ENCODE data around the gene GPI. TPM values are rescaled to one million over a fixed set of nuclear protein-coding genes. Genes with fewer than 3 reads are reported as not detected.
"Not testable (repeated sequence)": the region's sequence is repeated elsewhere in the genome, so short reads cannot be mapped to it uniquely, and the experiment has no call there.

Gene GPI
- total RNA-seq, 1 donor from 2014 or later, result 426 TPM

DNA sequence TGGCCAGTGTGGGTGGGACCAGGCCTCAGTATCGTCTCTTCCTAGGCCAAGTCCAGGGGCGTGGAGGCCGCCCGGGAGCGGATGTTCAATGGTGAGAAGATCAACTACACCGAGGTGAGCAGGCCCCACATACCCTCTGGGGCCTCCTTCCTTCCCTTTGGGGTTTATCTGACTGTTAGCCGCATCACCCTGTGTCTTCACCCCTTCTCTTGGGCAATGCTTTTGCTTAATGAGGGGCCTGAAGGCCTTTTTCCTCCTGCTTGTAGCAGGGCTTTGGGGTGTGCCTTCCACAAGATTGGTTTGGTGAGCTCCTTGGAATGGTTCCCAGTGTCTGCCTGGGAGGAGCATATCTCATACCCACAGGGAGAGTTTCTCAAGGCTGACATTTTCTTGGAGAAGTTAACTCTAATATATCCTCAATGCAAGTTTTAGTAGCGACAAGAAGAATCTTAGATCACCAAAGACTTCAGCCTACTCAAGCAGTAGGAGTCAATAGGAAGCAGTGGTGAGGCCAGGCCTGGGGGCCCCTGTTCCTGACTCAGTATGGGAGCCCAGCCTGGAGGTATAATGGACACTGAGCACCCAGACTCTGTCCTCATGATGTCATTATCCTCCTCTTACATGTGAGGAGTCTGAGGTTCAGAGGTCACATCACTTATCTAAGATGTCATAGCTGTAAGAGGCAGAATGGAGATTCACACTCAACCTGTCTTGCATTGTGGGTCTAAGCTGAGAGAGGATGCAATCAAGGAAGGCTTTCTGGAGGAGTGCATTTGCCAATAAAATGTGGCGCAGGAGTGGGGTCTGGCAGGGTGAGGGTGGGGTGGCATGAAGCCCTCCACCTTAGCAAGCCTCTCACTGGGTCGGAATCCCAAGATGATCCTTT is 2.0 kb downstream of the GPI start:
- DNase-seq (ENCODE audit: low spot score), result no peak

DNA sequence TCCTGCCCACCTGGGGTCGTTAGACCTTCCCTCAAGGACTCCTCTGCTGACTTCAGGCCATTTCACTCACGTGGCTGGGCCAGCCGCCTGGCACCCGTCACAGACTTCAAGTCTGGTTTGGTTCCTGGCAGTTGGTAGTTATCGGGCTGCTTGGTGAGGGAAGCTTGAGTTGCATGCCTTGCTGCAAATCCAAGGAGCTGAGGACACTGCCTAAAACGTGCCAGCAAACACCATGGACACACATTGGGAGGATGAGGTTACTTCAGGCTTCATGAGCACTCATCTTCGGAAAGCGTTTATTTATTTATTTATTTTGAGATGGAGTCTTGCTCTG is 2.6 kb downstream of the GPI start:
- no peak for DNase-seq (ENCODE audit: low spot score)

DNA sequence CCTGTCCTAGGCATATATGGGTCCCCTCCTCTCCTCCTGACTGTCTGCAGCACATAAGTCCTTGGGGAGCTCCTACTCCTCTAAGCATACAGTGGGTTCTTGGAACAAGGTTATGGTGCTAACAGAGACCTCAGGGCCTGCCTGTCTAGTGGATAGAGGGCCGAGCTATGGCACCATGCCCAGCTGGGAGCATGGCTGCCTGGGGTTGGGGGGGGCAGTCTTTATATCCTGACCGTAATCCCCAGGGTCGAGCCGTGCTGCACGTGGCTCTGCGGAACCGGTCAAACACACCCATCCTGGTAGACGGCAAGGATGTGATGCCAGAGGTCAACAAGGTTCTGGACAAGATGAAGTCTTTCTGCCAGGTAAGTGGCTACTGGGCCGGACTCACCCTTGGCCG is 3.3 kb downstream of the GPI start:
- DNase-seq (ENCODE audit: low spot score), result no peak

DNA sequence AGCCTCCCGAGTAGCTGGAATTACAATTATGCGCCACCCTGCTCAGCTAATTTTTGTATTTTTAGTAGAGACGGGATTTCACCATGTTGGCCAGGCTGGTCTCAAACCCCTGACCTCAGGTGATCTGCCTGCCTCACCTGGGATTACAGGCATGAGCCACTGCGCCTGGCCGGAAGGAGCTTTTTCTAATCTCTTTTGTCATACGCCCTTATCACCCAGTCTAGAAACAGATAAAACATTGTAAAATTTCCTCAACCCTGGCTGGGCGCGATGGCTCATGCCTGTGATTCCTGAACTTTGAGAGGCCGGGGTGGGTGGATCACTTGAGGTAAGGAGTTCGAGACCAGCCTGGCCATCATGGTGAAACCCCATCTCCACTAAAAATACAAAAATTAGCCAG is 4.2 kb downstream of the GPI start:
- DNase-seq (ENCODE audit: low spot score), result not testable (repeated sequence)

DNA sequence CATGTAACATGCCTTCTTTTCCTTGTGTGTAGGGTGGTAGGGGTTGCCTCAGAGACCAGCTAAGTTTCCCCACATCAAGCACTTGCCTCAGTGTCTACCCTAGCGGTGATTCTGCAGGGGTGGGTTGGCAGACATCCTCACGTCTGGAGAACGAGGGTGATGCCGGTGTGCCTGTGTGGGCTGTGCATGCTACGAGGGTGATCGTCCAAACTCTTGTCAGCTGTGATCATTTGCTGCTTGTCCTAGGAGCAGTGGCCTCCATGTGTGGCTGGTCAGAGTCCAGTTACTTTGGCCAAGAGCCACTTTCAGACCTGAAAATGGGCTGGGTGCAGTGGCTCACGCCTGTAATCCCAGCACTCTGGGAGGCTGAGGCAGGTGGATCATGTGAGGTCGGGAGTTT is 5.1 kb downstream of the GPI start:
- DNase-seq (ENCODE audit: low spot score), result no peak

DNA sequence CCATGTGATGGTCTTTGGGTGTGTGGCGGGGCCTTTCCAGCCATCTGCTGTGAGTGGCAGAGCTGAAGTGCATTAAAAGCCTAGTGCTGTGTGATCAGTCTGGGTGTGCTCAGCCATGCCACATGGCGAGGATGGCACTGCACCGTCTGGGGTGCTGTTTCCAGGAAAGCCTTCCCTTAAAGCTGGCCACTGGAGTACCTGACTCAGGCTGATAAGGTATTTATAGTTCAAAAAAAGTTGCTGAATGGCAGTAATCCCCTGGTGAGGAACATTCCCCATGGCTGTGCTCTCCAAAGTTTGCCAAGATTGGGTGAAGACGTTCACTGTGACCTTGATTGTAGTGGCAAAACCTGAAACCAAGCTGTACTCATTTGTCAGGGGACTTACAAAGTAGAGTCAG is 6.0 kb downstream of the GPI start:
- no peak for DNase-seq (ENCODE audit: low spot score)

DNA sequence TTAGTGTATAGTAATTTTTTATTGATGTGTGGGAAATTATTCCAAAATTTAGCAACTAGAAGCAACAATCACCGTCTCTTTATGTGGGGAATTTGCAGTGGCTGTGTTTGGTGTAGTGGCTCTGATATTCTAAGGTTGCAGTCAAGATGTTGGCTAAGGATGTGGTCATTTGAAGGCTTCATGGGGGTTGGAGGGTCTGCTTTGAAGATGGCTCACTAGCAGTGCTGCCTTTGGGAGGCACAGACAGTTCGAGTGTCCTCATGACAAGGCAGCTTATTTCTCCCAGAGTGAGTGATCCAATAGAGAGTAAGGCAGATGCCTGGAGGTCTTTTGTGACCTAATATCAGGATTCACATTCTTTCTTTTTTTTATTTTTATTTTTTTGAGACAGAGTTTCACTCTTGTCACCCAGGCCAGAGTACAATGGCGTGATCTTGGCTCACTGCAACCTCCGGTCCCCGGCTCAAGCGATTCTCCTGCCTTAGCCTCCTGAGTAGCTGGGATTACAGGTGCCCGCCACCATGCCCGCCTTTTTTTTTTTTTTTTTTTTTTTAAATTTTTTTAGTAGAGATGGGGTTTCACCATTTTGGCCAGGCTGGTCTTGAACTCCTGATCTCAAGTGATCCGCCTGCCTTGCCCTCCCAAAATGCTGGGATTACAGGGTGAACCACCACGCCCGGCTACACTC is 8.7 kb downstream of the GPI start:
- DNase-seq (ENCODE audit: low spot score), result no peak

DNA sequence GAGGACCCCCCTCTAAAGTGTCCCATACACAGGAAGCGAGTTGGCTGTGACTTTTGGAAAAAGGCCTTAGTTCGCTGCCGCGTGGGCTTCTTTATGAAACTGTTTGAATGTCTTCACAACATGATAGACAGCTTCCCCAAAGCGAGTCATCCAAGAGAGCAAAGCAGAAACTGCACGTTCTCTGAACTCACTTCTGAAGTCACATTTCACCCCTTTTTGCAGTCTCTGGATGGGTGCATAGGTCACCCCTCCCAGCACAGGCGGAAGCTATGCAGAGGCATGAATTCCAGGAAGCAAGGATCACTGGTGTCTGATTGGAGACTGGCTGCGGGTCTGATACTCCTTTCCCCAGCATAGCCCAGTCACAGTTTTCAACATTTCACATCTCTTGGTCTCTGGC is 10.6 kb downstream of the GPI start:
- no peak for DNase-seq (ENCODE audit: low spot score)

DNA sequence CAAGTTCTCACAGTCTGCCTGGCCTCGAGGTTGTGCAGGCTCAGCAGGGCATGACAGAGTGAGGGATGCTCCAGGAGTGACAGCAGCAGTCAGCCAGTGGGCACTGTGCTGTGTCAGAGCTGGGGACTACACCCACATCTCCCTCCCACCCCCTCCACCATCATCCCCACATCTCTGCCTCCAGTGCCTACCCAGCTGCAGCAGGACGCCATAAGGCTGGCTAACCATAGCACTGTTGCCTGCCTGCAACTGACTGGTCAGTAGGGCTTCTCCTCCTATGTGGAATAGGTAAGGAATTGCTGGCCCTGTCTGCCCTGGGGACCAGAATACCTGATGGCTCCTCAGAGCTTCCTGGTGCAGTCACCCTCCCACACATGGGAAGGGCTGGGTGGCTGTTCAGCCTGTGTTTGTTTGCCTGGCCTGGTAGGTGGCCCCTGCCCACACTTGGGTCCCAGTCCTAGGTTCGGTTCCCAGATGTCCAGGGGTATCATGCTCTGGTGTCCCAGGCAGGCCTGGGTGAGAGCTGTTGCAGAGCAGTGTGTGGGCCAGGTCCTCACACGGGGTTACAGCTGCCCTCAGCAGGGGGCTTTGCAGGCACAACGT is 15.7 kb downstream of the GPI start:
- no peak for DNase-seq (ENCODE audit: low spot score)

DNA sequence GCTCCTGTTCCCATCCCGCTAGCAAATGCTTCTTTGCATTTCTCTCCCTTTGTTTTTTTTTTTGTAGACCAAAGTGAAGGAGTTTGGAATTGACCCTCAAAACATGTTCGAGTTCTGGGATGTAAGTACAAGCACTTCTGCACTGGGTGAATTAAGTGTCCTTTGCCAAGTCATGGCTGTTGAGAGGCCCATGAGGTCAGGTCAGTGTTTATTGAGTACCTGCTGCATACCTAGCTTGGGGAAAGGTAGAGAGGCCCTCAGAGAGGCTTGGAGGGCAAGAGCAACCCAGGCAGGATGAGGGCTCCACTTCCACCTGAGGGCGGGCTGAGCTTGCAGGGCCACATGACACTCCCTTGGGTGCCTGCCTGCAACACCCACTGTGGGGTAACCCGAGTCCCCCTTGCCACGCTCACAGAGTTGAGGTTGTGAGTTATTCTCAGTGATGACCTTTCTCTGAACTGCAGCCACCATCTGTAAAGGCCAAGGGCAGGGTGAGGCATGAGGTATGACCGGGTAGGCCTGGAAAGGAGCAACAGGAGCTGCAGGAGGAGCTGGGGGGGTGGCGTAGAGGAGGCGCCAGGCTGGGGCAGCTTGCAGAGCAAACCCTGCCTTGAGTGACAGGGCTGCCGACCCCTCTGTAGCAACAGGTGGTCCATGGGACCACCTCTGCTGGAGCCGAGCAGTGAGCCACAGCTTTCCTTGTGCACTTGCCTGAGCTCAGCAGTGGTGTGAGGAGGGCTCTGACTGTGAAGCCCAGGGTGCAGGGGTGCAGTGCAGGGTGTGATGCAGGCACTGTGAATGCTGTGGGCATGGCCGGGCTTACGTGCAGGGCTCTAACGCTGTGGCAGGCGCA is 16.6 kb downstream of the GPI start:
- DNase-seq (ENCODE audit: low spot score), result no peak

DNA sequence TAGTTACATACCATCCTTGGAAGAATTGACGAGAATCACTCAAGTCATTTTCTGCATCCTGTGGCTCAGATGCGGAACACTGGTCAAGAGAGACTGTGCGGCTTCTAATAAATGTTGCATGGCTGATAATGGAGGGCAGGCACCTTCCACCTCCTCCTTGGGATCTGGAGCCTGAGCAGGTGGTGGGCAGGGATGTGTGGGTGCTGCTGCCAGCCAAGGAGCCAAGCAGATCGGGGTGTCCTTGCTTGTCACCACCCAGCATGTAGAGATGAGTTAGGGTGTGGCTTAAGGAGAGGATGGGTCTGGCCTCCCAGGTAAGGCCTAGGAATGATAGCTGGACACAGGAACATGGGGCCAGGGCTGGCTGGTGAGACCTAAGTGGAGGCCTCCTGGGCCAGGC is 17.5 kb downstream of the GPI start:
- no peak for DNase-seq (ENCODE audit: low spot score)

DNA sequence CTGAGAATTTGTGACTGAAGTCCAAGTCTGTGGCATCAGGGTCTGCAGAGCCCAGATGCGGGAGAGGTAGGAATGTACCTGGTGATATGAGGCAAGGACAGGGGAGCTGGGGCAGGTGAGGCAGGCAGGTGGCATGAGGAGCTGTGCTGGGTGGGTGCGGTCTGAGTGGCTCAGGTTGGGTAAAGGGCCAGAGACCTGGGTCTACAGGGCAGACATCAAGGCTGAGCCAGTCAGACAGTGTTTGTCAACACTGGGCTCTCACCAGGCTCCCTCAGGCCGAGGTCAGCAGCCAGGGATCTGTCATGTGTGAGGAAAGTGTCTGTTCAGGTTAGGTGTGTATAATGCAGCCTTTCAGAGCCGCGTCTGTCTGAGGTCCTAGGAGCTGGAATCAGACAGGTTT is 18.6 kb downstream of the GPI start:
- no peak for DNase-seq (ENCODE audit: low spot score)

DNA sequence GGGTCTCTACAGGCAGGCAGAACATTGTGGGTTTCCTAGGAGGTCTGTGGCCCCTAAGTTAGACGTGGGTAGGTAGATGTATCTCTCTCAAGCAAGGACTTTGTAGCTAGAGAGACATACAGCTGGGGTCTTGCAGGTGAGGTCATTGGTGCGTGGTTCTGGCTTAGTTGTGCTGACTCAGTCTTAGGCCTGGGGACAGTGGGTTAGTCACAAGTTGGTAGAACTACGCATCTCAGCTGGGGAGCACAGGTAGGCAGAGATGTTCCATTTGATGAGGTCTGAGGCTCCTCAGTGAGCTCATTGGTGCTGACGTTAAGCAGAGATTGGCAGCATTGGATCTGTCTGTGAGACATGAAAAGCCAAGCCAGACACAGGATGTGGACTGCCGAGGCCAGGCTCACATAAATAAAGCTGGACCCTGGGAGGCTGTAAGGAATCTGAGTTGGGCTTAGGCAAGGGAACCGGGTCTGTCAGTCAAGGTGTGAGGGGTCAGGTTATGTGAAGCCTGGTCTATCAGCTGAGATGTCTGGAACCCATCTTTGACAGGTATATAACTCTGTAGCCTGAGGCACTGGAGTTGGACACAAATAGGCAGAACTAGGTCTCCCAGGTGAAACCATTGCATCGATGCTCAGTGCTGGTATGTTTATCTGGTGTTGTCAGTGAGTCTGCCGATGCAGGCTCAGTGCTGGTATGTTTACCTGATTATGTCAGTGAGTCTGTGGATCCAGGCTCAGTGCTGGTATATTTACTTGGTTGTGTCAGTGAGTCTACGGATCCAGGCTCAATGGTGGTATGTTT is 21.8 kb downstream of the GPI start:
- no peak for DNase-seq (ENCODE audit: low spot score)

DNA sequence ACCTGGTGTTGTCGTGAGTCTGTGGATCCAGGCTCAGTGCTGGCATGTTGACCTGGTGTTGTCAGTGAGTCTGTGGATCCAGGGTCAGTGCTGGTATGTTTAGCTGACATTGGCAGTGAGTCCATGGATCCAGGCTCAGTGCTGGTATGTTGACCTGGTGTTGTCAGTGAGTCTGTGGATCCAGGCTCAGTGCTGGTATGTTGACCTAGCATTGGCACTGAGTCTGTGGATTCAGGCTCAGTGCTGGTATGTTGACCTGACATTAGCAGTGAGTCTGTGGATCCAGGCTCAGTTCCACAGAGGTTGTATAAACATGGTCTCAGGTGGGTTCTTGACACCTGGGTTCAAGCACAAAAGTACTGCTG is 22.4 kb downstream of the GPI start:
- DNase-seq (ENCODE audit: low spot score), result no peak

DNA sequence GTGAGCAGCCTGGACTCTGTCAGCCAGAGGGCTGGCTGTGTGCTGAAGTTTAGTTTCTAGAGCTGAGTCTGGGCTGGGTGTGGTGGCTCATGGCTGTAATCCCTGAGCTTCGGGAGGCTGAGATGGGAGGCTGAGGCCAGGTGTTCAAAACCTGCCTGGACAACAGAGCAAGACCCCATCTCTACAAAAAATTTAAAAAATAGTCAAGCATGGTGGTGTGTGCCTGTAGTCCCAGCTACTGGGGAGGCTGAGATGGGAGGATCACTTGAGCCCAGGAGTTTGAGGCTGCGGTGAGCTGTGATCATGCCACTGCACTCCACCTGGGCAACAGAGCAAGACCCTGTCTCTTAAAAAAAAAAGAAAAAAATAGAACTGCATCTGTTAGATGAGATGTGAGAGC is 23.7 kb downstream of the GPI start:
- not testable (repeated sequence) for DNase-seq (ENCODE audit: low spot score)

DNA sequence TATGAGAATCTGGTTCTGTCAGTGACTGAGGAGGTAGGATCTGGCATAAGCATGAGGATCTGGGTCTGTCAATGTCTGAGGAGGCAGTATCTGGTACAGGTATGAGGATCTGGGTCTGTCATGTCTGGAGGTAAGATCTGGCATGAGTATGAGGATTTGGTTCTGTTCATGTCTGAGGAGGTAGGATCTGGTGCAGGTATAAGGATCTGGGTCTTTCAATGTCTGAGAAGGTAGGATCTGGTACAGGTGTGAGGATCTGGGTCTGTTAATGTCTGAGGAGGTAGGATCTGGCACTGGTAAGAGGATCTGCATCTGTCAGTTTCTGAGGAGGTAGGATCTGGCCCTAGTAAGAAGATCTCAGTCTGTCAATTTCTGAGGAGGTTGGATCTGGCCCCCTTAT is 26.8 kb downstream of the GPI start:
- DNase-seq (ENCODE audit: low spot score), result no peak

DNA sequence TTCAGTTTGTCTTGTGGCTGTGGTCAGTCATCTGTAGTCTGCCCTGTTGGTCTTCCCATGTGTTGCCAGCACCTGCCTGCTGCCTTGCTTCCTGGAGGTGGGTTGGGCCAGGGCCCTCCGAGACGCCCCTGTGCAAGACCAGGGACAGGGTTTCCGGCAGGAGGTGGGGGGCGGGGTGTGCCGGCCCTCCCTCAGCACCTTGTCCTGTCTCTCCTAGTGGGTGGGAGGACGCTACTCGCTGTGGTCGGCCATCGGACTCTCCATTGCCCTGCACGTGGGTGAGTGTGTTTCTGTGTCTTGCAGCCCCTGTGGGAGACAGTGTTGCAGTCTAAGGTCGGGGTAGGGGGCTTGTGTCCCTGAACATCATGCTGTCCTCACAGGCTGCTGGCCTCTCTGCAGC is 28.0 kb downstream of the GPI start:
- no peak for DNase-seq (ENCODE audit: low spot score)

DNA sequence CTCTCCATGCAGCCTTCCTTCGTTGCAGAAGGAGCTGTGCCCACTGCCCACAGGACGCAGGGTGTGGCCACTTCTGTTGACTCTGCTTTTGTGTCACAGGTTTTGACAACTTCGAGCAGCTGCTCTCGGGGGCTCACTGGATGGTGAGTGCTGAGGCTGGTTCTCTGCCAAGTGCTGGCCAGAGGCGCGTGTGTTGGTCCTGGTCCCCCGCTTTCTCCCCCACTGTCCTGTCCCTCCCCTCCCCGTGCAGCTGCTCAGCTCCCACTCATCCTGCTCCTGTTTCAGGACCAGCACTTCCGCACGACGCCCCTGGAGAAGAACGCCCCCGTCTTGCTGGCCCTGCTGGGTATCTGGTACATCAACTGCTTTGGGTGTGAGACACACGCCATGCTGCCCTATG is 28.6 kb downstream of the GPI start:
- DNase-seq (ENCODE audit: low spot score), result no peak

DNA sequence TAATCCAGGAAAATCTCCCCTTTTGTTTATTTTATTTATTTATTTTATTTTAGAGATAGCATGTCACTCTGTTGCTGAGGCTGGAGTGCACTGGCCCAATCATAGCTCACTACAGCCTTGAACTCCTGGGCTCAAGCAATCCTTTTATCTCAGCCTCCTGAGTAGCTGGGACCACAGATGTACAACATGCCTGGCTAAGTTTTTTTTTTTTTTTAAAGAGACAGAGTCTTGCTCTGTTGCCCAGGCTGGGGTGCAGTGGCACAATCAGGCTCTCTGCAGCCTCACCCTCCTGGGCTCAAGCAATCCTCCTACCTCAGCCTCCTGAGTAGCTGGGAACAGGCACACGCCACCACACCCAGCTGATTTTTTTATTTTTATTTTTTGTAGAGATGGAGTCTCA is 32.9 kb downstream of the GPI start:
- DNase-seq (ENCODE audit: low spot score), result no peak

DNA sequence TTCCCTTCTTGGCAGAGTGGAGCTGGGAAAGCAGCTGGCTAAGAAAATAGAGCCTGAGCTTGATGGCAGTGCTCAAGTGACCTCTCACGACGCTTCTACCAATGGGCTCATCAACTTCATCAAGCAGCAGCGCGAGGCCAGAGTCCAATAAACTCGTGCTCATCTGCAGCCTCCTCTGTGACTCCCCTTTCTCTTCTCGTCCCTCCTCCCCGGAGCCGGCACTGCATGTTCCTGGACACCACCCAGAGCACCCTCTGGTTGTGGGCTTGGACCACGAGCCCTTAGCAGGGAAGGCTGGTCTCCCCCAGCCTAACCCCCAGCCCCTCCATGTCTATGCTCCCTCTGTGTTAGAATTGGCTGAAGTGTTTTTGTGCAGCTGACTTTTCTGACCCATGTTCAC is 34.9 kb downstream of the GPI start:
- no peak for DNase-seq (ENCODE audit: low spot score)

DNA sequence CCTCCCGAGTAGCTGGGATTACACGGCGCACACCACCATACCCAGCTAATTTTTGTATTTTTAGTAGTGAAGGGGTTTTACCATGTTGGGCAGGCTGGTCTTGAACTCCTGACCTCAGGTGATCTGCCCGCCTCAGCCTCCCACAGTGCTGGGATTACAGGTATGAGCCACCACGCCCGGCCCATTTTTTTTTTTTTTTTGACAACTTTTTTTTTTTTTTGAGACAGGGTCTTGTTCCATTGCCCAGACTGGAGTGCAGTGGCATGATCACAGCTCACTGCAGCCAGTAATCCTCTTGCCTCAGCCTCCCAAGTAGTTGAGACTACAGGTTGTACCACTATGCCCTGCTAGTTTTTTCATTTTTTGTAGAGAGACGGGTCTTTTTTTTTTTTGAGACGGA is 35.8 kb downstream of the GPI start:
- not testable (repeated sequence) for DNase-seq (ENCODE audit: low spot score)
